Testis (tissue), 2 donors: Measurements from ENCODE around the gene CCR2.

Experiments used
- CTCF ChIP-seq, 3 experiments: fragments of 450-650 bp in 2 of 3; fragments of 200-600 bp in 1 of 3; sonication (generic) in 1 of 3; IDR thresholded peaks; one replicate each; pipeline ENCODE4 v1.5.1; 2016 to 2019; ENCODE audit warnings: antibody characterized with exemption in 3 of 3, mild to moderate bottlenecking in 2 of 3, moderate library complexity in 1 of 3
- POLR2A ChIP-seq: fragments of 450-650 bp; IDR thresholded peaks from one replicate; pipeline ENCODE4 v1.6.1; 2017; ENCODE audit warnings: antibody characterized with exemption, mild to moderate bottlenecking, moderate library complexity

GRCh38 chr3:46356276-46356675 is 2.4 kb downstream of the CCR2 start:
- TF ChIP-seq CTCF (IDR thresholded peaks at IDR 0.05) (no peak), POLR2A (no peak)
